NCI-H128 (cell line): ENCODE data around the gene AGFG2.

ENCODE experiments used
- DNase-seq: peaks from one replicate; lab custom pipeline; 2025; ENCODE audit not compliant: unreplicated experiment; lab: John Stamatoyannopoulos, UW

The AGFG2 gene

GRCh38 chr7:100571829-100572116 lies 32.8 kb downstream of the AGFG2 start:
- DNase-seq, result no peak

- no peak for DNase-seq
Measured at GRCh38 chr7:100572281-100572948, 33.4 kb downstream of the AGFG2 start.

- DNase-seq, result no peak
Measured at GRCh38 chr7:100572949-100573675, 34.1 kb downstream of the AGFG2 start.

GRCh38 chr7:100573691-100574361 lies 34.8 kb downstream of the AGFG2 start, which contains the start of gene SAP25:
SAP25 (minus strand) TSS chr7:100573900; CDS start chr7:100573742, 158 bp downstream.
- no peak for DNase-seq

- DNase-seq, result no peak
Measured at GRCh38 chr7:100574362-100575205, 35.6 kb downstream of the AGFG2 start.

- DNase-seq, result no peak
Measured at GRCh38 chr7:100575206-100575631, 36.2 kb downstream of the AGFG2 start.

- no peak for DNase-seq
Measured at GRCh38 chr7:100575746-100576383, 36.9 kb downstream of the AGFG2 start.

GRCh38 chr7:100576384-100576993 lies 37.5 kb downstream of the AGFG2 start:
- no peak for DNase-seq

GRCh38 chr7:100577103-100577502 lies 38.1 kb downstream of the AGFG2 start:
- DNase-seq, result no peak

- no peak for DNase-seq
Measured at GRCh38 chr7:100577507-100577906, 38.5 kb downstream of the AGFG2 start.

- no peak for DNase-seq
Measured at GRCh38 chr7:100578246-100579183, 39.5 kb downstream of the AGFG2 start.

GRCh38 chr7:100580466-100581283 lies 41.7 kb downstream of the AGFG2 start:
- DNase-seq, result no peak

GRCh38 chr7:100582041-100582579 lies 43.1 kb downstream of the AGFG2 start:
- no peak for DNase-seq

GRCh38 chr7:100582650-100583049 lies 43.6 kb downstream of the AGFG2 start:
- DNase-seq, result no peak

- DNase-seq, result no peak
Measured at GRCh38 chr7:100583132-100584053, 44.4 kb downstream of the AGFG2 start.

- no peak for DNase-seq
Measured at GRCh38 chr7:100584054-100584682, 45.2 kb downstream of the AGFG2 start.
